Left ventricle myocardium inferior (tissue), 1 donor: ENCODE data around the gene CHRDL2. TPM values are rescaled to one million over a fixed set of nuclear protein-coding genes. Genes with fewer than 3 reads are reported as not detected.

Experiments
- DNase-seq: peaks from one replicate; pipeline ENCODE4 v3.0.0-alpha.2; 2020
- H3K27ac ChIP-seq: fragments of 200-600 bp; replicated peaks from 2 replicates; pipeline ENCODE4 v1.8.0; 2021
- H3K27me3 ChIP-seq: fragments of 200-600 bp; 2 replicates; pipeline ENCODE4 v1.8.0; 2021; ENCODE audit warnings: low read depth
- H3K36me3 ChIP-seq: fragments of 200-600 bp; 2 replicates; pipeline ENCODE4 v1.8.0; 2021
- H3K4me1 ChIP-seq: fragments of 200-600 bp; 2 replicates; pipeline ENCODE4 v1.8.0; 2021
- H3K4me3 ChIP-seq: fragments of 200-600 bp; 2 replicates; pipeline ENCODE4 v1.8.0; 2021; ENCODE audit warnings: mild to moderate bottlenecking, moderate library complexity
- H3K9me3 ChIP-seq: fragments of 200-600 bp; replicated peaks from 2 replicates; pipeline ENCODE4 v1.8.0; 2021
- intact Hi-C: fragments of 100-400 bp; cut with micrococcal nuclease; formaldehyde crosslinking; loops from one replicate; pipeline ENCODE4 v1.11.0; 2022
- total RNA-seq: library from RNA; stranded (reverse); fragmentation: NEBNext Ultra II Directional; extraction: Animal tissue kit (Norgen Biotek cat#: 25700); gene quantifications from one replicate; pipeline ENCODE4 v1.2.1, GENCODE V29; 2021
- TF ChIP-seq, protein P1 (sequence below): fragments of 200-600 bp; IDR thresholded peaks from 2 replicates; pipeline ENCODE4 v1.8.0; 2021; ENCODE audit warnings: antibody characterized with exemption, mild to moderate bottlenecking, borderline replicate concordance
- donor health status: DM: no; HTN: yes; CAD: no; lungs with severe emphysema.

Gene CHRDL2
- total RNA-seq, 1 donor from 2014 or later, result 6.5 TPM

DNA sequence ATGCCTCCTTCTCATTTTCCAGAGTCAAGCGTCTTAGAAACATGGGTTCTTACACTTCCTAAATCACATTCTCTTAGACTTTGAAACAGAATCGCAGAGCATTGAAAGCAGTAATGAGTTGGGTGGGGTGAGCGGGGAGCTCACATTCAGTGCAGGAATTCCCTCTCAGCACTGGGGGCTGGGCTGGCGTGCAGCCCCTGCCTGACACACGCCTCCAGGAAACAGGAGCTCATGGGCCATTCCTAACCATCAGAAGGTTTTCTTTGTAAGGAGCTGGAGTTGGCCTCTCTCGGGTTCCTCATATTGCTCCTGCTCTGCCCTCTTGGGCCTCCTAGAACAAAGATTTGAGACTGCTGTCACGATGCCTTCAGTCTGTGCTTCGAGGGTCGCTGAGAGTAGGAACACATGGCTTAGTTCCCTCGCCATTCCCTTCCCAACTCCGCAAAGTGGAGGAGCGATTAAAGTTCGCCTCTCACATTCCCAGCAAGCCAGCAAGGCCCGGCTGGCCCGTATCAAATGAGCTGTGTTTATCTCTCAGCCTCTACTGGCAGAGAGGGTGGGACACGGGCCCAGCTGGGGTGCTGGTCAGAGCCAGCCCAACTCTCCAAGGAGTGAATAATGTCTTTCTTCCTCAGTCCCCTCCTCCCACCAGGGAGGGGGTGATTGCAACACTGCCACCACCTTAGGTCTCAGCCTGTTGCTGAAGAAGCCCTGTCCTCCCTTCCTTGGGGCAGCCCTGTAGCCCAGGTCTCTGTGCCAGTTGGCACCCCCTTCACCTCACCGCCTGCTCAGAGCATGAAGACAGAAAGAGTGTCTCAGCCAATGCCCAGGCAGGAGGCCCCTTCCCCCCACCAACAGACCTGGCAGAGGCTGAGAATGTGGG, 10.4 kb downstream of the CHRDL2 start:
- Histone ChIP-seq H3K9me3 (no peaks in the 10 kb centered on the region), H3K36me3 (no peaks in the 10 kb centered on the region), H3K4me1 (peaks cover 36% of the 10 kb centered on the region), H3K27me3 (no peaks in the 10 kb centered on the region), H3K4me3 (no peak overlapping the region), H3K27ac (peak overlapping the region; percentile 81)
- peak; percentile 82 for DNase-seq
- intact Hi-C loops, result loop anchor here (10.0 kb wide), 1 partner anchor 86 kb away; no protein-coding TSS in a partner anchor
- TF ChIP-seq, protein P1, sequence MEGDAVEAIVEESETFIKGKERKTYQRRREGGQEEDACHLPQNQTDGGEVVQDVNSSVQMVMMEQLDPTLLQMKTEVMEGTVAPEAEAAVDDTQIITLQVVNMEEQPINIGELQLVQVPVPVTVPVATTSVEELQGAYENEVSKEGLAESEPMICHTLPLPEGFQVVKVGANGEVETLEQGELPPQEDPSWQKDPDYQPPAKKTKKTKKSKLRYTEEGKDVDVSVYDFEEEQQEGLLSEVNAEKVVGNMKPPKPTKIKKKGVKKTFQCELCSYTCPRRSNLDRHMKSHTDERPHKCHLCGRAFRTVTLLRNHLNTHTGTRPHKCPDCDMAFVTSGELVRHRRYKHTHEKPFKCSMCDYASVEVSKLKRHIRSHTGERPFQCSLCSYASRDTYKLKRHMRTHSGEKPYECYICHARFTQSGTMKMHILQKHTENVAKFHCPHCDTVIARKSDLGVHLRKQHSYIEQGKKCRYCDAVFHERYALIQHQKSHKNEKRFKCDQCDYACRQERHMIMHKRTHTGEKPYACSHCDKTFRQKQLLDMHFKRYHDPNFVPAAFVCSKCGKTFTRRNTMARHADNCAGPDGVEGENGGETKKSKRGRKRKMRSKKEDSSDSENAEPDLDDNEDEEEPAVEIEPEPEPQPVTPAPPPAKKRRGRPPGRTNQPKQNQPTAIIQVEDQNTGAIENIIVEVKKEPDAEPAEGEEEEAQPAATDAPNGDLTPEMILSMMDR, result no peak

DNA sequence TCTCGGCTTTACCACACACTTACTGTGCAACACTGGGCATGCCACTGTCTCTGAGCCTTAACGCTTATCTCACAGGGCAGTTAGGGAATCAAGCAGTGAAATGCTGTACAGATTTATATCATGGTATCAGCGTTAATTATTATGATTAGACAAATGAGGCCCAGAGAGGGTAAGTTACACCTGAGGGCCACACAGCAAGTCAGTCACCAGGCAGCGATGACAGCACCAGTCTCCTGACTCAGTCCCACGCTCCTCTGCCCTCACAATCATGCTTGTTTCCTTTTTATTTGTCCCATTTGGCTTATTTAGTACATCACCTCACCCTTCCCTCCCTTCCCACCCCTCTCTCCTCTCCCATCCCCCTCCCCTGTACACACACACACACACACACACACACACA, 12.2 kb downstream of the CHRDL2 start:
- intact Hi-C loops, result no loop called here
- H3K4me3 ChIP-seq, result no peak overlapping the region
- TF ChIP-seq, protein P1, result no peak
- DNase-seq, result no peak
- no peaks in the 10 kb centered on the region for H3K9me3 ChIP-seq
- H3K36me3 ChIP-seq, result no peaks in the 10 kb centered on the region
- H3K27ac ChIP-seq, result peak overlapping the region; percentile 25
- H3K27me3 ChIP-seq, result no peaks in the 10 kb centered on the region
- peaks cover 26% of the 10 kb centered on the region for H3K4me1 ChIP-seq

DNA sequence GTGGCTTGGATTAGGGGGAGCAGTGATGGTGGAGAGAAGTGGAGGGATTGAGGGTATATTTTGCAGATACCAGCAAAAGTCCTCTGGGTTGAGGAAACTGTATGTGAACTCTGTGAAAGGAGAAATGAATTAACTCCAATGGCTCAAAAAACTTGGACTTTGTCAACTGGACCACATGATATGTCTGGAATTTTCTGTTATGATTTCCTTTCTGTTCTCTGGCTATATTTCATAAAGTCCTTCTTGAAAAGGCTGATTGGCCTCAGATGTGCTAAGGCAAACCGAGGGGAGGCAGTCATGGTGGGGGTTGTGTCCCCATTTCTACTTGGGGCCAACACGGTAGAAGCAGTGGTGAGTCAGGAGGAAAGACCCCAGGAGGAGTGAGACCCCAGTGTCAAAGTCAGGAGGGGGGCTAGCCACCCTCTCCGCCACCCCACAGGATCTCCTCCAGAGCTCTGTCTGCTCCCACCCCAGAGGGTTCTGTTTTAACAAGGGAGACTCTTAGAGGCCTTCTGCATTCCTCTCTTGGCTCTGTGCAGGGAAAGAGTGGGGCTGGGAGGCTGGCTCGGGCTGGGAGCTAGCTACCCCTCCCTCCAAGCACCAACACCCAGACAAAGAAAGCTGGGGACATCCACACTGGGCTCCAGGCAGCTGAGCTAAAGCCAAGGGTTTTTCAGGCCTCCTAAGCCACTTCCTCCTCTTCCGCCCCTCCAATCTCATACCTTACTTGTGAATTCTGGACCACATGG, 13.8 kb downstream of the CHRDL2 start:
- intact Hi-C loops, result no loop called here
- Histone ChIP-seq H3K9me3 (no peaks in the 10 kb centered on the region), H3K27me3 (no peaks in the 10 kb centered on the region), H3K27ac (peak overlapping the region; percentile 60), H3K36me3 (no peaks in the 10 kb centered on the region), H3K4me1 (peaks cover 26% of the 10 kb centered on the region), H3K4me3 (no peak overlapping the region)
- TF ChIP-seq, protein P1, result no peak
- no peak for DNase-seq

DNA sequence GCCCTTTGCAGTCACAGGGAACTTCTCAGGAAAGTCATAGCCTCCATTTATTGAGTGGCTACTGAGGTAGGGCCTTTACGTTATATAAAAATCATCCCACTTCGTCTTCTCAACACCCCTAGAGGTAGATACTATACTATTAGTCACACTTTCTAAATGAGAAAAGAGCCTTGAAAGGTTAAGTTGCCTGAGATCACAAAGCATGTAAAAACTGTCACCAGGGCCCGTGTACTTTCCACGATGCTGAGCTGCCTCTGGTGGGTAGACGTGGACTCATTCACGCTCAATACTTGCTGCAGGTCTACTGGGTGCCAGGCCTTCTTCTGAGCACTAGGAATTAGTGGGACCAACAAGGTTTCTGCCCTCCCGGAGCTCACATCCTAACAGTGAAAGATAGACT, 16.3 kb downstream of the CHRDL2 start:
- H3K27ac ChIP-seq, result no peak overlapping the region
- H3K9me3 ChIP-seq, result no peaks in the 10 kb centered on the region
- H3K4me3 ChIP-seq, result no peak overlapping the region
- H3K36me3 ChIP-seq, result no peaks in the 10 kb centered on the region
- TF ChIP-seq, protein P1, result no peak
- no peaks in the 10 kb centered on the region for H3K27me3 ChIP-seq
- peaks cover 22% of the 10 kb centered on the region for H3K4me1 ChIP-seq
- DNase-seq, result no peak
- intact Hi-C loops, result no loop called here

DNA sequence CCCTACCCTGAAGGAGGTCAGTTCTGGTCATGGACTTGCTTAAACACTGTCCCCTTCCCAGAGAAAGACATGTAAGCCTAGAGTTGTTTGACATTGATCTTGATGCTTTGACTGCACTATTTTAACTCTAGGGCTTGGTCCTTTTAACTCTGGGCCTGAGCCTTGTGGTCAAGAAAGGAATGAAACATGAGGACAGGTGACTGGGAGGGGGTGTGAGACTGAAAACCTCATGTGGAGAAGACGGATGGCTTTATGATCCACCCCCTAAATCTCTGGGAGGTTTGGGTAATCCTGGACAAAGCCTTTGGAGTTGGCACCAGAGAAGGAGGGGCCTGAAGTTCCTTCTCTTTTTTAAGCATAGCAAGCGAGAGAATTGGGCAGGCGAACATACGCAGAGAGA, 17.5 kb downstream of the CHRDL2 start:
- H3K27ac ChIP-seq, result no peak overlapping the region
- DNase-seq, result no peak
- H3K36me3 ChIP-seq, result no peaks in the 10 kb centered on the region
- H3K9me3 ChIP-seq, result no peaks in the 10 kb centered on the region
- no peak overlapping the region for H3K4me3 ChIP-seq
- H3K27me3 ChIP-seq, result no peaks in the 10 kb centered on the region
- H3K4me1 ChIP-seq, result peaks cover 17% of the 10 kb centered on the region
- TF ChIP-seq, protein P1, result no peak
- intact Hi-C loops, result no loop called here
